Fibroblast of upper back skin (primary cell): Measurements from ENCODE around the gene THSD4.

Source experiments
- DNase-seq: peaks from one replicate; pipeline ENCODE4 v3.0.0-alpha.2; 2013

THSD4 gene

DNA sequence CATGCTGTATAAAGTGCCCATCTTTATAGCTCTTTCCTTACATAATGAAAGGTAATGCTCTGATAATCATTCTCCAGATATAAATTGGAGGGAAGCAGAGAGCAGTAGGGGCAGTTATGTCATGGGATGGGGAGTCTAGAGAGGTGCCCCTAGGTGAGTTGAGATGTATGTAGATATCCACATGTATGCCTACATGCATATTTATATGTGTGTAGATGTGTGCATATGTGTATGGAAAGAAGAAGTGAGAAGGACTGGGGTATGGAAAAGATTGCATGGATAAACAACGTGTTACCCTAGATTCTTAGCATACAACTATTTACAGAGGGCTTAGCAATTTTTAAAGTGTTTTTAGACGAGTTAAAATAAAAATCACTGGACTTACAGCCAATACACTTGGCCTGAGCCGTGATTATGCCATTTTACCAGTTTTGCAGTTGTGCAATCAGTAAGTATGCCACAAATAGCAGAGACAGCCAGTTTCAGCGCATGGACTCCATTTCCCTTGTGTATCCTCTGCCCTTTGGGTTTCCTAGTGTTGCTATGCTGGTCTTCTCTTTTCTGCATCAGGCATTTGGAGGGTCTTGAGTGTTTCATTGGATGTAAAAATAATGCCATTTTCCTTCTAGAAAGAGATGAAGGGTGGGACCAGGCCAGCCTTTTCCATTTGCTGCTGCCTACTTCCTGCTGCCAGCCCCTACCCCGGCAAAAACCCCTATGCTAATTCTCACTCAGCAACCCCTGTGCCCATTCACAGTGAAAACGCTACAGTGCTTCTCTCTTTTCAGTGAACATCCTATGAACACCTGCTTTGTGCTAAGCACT, 495.7 kb downstream of the THSD4 start:
- DNase-seq = no peak

DNA sequence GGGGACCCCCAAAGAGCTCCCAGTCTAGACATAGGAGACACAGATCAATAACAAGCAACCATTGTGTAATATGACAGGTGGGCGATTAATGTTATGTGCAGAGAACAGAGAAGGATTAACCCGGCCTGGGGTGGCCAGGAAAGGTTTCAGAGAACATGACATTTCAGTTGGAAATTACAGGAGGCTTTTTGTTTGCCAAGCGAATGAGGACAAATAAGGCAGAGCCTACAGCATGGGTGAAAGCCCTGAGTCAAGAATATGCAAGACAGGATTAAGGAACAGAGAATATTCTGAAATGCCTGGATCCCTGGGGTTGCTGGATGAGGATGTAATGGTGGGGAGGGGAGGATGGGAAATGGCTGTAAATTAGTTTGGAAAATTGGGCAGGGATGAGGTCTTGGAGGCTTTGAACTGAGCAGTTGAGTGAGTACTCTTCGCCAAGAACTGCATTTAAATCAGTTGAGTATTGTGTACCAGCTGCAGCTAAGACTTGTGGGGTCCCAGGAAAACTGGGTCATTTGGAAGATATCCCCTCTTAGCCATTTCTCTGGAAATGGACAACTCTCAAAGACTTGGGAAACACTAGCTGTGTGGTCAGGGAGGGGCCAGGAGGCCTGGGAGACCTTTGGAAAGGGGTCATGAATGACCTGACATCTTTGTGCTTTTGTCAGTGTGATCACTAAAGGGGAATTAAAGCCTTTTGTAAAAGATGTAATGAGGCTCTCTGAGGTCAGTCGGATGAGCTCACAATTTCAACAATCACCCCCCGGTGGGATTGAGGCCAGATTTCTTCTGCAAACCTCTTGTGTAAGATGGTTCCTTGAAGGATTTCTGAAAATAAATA, 496.5 kb downstream of the THSD4 start:
- no peak for DNase-seq

DNA sequence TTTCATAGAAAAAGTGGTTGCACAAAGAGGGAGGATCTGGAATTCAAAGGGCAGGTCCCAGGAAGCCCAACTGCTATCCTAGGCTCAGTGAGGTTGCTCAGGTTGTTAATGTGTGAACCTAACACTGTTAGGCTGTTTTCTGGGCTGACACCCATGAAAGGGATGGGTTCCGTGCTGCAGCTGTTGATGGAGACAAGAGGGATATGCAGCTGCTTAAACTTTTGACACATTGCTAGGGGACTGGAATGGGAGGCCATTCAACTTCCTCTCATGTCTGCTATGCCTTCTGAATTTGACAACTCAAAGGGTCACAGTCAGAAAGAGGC, 497.1 kb downstream of the THSD4 start:
- DNase-seq = no peak

DNA sequence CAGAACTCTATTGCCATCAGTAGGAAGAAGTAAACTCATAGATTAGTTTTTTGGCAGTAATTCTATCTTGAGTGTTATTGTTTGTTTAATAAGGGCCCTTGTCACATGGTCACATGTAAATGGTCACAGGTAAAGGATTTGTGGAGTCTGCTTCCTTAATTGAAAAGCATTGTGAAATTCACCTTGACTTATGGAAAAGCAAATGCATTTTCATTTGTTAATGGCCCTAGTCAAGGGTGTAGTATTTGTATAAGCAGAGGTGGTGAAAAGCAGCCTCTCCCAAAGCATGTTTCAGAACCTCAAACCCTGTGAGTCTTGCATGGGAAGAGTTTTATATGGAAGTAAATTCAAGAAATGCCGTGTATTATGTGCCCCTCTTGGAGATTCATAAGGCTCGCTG, 497.6 kb downstream of the THSD4 start:
- no peak for DNase-seq

DNA sequence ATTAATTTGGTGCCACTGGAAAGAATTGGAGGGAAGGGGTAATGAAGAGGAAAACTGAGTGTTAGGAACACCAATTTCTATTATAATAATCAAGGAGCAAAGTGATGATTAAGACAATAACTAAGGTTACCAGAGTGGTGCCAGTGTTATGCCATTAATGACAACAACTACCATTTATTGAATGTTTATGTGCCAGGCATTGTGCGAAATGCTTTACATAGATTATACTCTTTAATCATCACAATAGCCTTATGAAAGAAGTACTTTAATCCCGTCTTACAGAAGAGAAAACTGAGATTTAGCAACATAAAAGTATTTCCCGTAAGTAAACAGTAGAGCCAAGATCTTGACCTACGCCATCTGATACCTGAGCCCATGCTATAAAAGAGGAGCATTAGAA, 507.8 kb downstream of the THSD4 start:
- no peak for DNase-seq

DNA sequence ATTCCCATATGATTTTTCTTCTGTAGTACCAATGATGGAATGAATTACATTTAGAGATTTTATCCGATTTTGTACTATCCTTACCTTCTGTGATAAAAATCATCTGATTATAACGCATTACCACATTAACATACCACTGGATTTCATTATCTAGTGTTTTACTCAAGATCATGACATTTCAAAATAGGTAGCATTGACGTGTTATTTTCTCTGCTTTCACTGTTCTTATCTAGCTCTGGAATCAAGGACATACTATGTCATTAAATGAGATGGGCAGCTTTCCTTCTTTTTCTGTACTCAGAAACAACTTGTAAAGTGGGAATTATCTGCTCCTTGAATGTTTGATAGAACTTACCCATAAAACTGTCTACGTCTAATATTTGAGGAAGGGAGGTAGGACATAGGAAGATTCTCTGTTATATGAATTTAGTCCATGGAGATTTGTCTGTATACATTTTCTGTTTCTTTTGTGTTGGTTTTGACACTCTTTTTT, 511.4 kb downstream of the THSD4 start:
- DNase-seq = no peak

DNA sequence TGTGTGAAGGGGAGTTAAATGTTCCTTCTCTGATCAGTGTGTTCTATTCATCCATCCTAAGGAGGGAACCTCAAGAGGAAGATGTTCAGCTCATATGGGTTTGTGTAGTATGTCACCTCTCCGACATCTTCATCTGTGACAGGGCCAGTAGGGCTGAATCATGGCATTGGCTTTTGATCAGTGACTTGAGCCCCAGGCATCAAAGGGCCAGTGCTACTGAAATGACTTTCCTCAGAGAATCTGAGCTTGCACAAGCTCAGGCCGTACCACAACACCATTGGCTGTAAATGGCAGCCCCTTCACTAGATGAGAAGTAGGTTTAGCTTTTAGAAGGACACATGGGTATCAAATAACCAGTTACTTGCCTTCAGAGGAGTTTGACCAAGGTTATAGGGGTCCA, 511.9 kb downstream of the THSD4 start:
- DNase-seq = no peak

DNA sequence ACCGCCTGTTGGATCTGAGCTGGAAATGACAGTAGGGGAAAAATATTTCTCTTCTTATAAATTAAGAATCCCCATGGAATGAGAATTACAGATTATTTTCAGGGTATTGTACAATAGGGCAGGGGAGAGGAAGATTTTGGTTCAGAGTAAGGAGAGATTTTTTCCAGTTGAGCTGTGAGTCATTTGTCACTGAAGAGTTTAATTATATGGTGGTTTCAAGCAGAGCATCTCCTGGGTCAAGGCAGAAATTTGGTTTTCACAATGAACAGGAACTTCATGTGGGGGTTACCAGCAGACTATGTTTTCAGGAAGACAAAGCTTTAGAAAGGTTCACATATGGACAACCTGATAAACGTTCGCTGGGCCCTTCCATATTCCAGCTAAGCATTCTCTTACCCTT, 512.3 kb downstream of the THSD4 start:
- peak; percentile 28 for DNase-seq

DNA sequence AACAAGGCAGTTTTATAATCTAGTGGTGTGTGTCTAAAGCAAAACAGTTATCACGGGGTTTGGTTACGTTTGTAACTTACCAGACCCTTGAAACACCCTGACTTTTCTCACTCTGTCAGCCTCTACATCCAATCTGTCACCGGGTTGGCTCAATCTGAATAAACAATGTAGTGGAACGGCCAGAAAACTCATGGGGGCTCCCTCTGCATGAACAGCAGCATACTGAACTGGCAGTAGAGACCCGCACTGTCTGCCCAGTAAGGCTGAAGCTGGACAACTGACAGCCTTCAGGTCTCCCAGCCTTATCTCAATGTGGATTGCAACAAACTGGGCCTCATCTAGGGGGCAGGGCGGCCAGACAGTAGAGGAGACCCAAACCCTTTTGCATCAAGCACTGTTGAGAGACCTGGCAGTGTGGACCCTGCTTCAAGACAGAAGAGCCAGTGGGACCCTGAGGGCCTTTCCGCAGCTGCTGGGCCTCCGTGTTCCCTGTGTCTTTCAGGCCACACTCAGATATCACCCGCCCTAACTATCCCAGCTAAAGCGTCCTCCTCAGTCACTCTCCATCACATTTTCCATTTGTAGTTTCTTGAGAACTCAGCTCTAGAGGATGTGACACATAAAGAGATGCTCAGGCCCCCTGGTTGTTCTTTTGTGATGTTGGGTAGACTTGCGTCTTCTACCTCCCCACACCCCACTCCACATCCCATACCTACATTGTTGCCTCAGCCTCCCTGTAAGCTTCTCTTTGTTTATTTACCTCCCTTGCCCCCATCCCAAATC, 513.9 kb downstream of the THSD4 start:
- DNase-seq = no peak

DNA sequence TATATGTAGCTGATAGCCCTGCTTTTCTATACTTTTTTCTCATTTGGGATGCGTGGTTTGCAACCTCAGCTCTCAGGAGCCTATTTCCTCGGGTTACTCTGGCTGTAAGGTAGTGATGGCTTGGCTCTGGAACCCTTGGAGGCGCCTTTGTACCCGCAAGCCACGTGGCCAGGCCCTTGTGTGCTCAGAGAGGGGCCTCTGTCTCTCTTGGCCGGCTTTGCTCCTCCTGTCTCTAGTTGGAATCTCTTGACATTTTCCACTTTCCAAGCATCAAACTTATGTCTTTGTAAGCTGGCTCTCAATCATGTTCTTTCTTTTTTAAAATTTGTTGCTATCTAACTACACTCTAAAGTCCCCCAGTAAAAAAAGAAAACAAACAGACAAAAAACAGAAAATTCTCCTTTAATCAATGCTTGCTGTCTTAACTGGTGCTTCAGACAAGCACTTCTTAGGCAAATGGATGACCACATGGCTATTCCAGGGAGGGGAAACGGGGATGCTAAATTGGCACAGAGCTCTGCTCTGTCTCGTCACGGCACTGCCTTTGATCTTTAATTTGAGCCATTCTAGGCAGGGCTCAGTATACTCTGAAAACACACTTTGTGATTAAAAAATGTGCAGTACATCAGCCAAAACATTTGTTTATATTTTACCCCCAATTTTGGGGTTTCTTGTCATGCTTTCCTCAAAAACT, 514.7 kb downstream of the THSD4 start:
- no peak for DNase-seq

DNA sequence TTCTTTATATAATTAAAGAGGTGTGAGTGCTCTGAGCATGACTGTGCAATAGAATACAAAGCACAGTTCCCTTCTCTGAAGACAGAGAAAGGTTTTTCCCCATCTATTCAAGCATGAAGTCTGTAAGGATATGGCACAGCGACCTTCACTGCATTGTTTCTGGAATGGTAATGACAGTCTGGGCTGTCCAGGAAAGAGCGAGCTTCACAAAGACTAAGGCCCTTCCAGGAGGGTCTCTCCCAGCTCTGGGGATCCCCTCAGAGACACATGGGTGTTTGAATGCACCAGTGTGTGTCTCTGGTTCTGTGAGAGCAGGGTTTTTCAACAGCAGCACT, 515.2 kb downstream of the THSD4 start:
- DNase-seq = no peak

DNA sequence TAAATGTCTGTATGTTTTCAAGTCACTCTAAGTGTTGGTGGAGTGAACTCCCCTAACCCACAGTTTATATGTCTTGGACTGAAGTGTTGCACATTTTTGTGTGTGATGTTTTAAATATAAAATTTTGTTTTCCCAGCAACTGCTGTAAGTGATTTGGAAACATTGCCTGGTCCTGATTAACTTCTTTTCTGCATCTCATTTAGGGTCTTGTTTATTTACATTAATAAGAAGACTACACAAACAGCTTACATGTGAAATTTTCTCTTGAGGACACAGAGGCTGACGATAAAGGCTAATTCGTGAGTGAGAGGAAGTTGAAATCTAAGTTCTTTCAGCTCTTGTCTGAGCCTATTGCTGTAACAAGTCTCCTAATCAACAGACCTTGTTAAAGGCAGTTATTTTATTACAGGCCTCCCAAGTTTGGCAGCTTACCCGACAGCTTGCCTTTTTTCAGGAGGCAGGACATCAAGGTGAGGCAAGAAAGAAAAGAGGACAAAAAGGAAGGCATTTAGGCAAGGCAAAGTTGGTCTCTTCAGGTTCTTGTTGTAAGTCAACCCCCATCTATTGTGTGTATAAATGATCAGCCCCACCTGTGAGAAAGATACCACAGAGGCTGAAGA, 517.4 kb downstream of the THSD4 start:
- DNase-seq = no peak

DNA sequence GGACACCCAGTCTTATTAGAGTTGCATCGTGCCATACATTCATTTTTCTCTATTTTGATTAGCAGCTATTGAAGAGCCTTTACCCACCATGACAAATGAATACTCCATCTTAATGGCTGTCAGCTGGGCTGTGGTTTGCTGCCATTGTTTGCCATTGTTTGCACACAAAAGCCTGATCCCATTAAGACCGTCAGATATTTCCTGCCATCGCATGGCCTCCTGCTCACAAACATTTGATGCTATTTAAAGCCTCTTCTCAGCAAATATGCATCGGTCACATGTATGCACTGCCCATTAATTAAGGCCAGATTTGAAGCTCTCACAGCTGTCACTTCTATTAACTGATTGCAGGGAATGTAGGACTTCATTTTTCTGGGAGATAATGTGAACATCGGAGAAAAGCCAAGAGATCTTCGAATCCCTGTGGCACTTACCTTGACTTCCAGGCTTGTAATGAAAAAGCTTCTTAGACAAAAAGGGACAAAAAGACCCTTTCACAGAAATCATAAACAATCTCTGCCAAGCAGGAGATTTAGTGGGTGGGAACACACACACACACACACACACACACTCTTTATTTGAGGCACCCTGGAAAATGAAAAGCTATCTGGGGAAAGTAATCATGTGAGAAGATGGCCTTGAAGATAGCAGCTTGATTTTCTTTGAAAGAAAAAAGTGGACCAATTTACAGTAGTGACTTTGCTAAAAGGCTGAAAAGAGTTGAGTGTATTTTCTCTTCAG, 519.7 kb downstream of the THSD4 start:
- DNase-seq = peak; percentile 79

DNA sequence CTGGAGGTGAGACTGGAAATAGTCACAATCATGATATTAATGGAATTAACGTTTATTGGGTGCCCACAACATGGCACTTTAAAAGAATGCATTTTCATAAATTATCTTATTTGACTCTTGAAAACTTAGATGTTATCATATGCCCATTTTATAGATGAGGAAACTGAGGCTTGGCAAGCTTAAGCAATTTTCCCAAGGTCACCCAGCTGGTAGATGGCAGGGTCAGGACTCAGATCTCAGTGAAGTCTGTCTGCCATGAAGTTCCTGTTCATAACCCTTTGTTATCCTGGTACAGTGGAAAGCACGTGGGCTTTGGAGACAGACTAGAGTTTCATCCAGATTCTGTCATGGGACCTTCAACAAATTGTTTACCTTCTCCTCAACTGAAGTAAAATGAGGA, 520.5 kb downstream of the THSD4 start:
- no peak for DNase-seq

DNA sequence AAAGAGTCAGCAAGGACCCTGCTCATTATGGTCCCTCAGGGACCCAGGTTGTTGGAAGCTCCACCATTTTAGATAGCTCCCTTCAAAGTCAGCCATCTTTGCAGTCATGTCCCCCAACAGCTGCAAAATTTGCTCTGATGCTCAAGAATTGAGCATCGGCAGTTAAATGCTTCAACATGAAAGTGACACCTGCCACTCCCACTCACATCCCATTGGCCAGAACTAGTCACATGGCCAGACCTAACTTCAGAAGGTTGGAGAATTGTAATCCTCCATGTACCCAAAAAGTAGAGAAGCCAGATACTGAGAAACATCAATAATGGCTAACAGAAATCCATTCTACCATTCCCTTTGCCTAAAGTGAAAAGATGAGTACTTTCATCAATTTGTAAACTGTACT, 523.6 kb downstream of the THSD4 start:
- DNase-seq = no peak

DNA sequence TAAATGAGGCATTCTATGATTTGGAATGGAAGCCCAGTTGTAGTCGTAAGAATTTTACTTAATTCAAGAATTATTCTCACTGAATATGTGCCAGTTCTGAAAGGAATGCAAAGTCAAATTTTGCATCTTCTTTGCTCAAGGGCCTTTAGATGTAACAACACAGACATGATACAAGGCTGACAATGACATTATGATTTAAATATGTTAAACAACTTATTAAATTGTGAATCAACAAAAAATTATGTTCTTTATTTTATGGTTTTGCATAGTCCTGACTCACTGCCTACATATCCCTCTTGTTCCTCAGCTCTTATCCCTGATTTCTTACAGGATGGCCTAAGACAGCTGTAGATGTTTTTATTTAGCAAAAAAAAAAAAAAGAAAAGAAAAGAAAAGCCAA, 524.2 kb downstream of the THSD4 start:
- DNase-seq = no peak

DNA sequence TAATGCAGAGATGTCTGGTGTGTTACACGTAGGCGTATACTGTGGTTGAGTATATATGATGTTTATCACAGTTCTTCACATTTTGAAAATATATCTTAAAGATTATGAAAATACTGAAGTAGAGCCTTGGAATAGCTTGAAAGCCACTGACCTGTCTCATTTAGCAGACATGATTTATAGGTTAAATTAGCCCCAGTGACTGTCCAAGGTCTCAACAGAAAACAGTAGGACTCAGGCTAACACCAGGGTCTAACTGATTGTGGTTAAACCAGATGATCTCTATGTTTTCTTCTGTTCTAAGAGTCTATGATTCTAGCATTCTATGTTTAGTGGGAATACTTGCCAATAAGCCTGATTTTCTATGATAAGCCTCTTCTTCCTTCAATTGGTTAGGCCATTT, 528.6 kb downstream of the THSD4 start:
- no peak for DNase-seq

DNA sequence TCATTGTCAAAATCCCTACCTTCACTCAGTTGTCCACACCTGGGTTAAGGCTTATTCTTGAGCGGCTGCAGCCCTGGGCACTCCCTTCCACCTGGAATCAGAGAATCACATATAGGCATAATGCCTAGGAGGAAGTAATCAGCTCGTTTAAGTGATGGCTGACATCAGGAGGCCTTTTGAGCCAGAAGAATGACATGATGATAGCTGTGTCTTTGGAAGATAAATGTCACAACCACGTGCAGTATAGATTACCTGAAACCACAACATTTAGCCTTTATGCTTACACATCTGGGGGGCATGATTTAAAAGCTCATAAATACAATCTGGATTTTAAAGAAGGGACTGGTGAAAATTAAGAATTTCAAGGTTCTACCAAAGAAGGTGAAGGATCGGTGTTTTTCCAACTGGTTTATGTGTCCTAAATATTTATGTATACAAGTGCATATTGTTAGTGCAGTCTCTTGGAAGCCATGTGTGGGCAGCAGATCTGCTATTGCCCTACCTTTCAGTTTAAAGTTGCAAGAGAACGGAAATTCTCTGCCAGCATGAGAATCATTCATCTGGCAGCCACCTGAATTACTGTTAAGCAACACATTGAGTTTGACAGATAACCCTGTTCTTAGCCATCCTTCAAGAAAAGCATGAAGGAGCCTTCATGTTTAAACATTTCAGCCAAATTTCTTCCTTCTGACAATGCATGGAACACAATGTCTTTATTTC, 531.7 kb downstream of the THSD4 start:
- no peak for DNase-seq

DNA sequence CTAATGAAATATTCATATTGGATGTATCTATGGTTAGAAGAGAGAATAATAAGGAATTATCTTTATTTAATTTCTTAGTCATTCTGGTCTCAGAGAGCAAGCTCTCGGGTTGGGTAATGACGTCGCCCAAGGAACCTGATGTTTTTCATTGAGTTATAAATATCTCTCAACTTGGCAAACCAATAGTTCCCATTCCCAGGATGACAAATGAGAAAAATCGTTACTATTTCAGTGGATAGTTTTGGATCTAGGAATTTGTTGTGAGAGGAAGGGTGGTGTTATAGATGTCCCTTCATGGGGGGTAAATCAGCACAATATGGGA, 532.2 kb downstream of the THSD4 start:
- DNase-seq = peak; percentile 62

DNA sequence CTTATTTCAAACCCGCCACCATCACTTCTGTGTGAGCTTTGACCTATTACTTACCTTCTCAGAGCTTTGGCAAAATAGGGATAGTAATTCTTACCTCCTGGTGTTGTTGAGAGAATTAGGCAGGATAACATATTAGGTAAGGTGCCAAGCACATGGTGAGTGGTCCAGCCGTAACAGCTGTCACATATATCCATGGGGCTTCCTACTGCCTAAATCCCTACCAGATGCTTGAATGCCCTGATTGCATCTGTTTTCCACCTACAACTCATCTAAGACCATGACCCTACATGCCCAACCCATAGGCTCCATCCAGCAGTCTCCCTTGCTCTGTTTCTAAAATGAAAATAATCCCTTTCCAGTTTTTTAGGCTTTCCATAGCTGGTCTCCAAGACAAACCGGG, 532.8 kb downstream of the THSD4 start:
- no peak for DNase-seq

DNA sequence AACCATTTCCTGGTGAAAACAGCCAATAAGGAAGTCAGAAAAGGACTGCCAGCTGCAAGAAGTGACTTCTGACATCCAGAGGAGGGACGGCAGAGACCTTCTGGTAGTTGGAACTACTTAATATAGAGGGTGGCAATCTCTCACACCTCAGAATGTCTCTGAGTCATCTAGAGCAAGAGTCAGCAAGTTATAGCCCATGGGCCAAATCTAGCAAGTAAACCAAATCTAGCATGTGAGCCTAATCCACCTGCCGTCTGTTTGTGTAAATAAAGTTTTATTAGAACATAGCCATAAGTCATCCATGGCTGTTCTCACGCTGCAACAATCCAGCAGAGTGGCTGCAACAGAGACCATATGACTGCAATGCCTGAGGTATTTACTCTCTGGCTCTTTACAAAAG, 534.6 kb downstream of the THSD4 start:
- DNase-seq = no peak
